IMR-90 (cell line): Measurements from ENCODE around the gene EIF3A. TPM values are rescaled to one million over a fixed set of nuclear protein-coding genes. Genes with fewer than 3 reads are reported as not detected.
A peak's percentile ranks its signal among the peaks of the same experiment; 100 is the strongest.

ENCODE experiments used
- ATAC-seq: fragments of 200-7000 bp; cut with Tn5 transposase; 2 replicates; pipeline ENCODE4 v1.9.1; 2020; ENCODE audit warnings: low read depth, mild to moderate bottlenecking, moderate library complexity
- BruUV-seq: library from RNA; stranded (reverse); fragments of 400-500 nt; replicated peaks from 2 replicates; lab custom pipeline; 2021; lab: Mats Ljungman, UMichigan
- CTCF ChIA-PET: fragments of 300-600 bp; formaldehyde crosslinking; extraction: SDS; loops from one replicate; lab custom pipeline; 2021; ENCODE audit warnings: antibody characterized with exemption; lab: Yijun Ruan, JAX
- POLR2A ChIA-PET: fragments of 300-600 bp; sonication (Branson Sonifier 250); formaldehyde crosslinking; loops from one replicate; lab custom pipeline; 2022; ENCODE audit warnings: antibody characterized with exemption; ENCODE audit not compliant: unreplicated experiment; lab: Charles Lee
- DNase-seq: peaks from one replicate; pipeline ENCODE4 v3.0.0; 2013
- H2AFZ ChIP-seq: replicated peaks from 2 replicates; pipeline ENCODE3; 2013; ENCODE audit warnings: low read length, mild to moderate bottlenecking; ENCODE audit not compliant: poor library complexity
- H2AK5ac ChIP-seq: 2 replicates; pipeline ENCODE4 v1.6.1; 2013; ENCODE audit warnings: low read depth, low read length, inconsistent platforms
- H2AK9ac ChIP-seq: replicated peaks from 2 replicates; pipeline ENCODE3; 2013; ENCODE audit warnings: mild to moderate bottlenecking, low read depth, low read length, moderate library complexity; ENCODE audit not compliant: poor library complexity
- H2BK120ac ChIP-seq: 2 replicates; pipeline ENCODE4 v1.6.1; 2013; ENCODE audit warnings: low read depth, low read length, inconsistent platforms
- H2BK15ac ChIP-seq: 3 replicates; pipeline ENCODE4 v1.6.1; 2013; ENCODE audit warnings: low read depth, low read length, inconsistent platforms
- H2BK20ac ChIP-seq: 2 replicates; pipeline ENCODE4 v1.6.1; 2013; ENCODE audit warnings: low read depth, mild to moderate bottlenecking, inconsistent platforms, low read length, moderate library complexity
- H2BK5ac ChIP-seq: 2 replicates; pipeline ENCODE4 v1.6.1; 2013; ENCODE audit warnings: mild to moderate bottlenecking, low read depth, low read length, inconsistent platforms; ENCODE audit not compliant: poor library complexity, severe bottlenecking
- H3K14ac ChIP-seq: replicated peaks from 2 replicates; pipeline ENCODE4 v1.6.1; 2013; ENCODE audit warnings: low read depth, low read length, inconsistent platforms
- H3K18ac ChIP-seq: 2 replicates; pipeline ENCODE4 v1.6.1; 2013; ENCODE audit warnings: low read depth, low read length, control low read depth
- H3K23ac ChIP-seq: 2 replicates; pipeline ENCODE4 v1.6.1; 2013; ENCODE audit warnings: low read depth, low read length, inconsistent platforms
- H3K27ac ChIP-seq: 2 replicates; pipeline ENCODE4 v1.5.1; 2013; ENCODE audit warnings: mild to moderate bottlenecking, control low read depth, low read length; ENCODE audit not compliant: insufficient read depth
- H3K27me3 ChIP-seq: 2 replicates; pipeline ENCODE4 v1.6.1; 2013; ENCODE audit warnings: low read length; ENCODE audit not compliant: control insufficient read depth, insufficient read depth
- H3K36me3 ChIP-seq: 2 replicates; pipeline ENCODE4 v1.6.1; 2013; ENCODE audit warnings: low read length, mixed read lengths; ENCODE audit not compliant: control insufficient read depth, insufficient read depth
- H3K4ac ChIP-seq: 2 replicates; pipeline ENCODE4 v1.6.1; 2013; ENCODE audit warnings: low read depth, low read length, inconsistent platforms
- H3K4me1 ChIP-seq: 2 replicates; pipeline ENCODE4 v1.6.1; 2013; ENCODE audit warnings: low read length, mixed read lengths; ENCODE audit not compliant: control insufficient read depth, insufficient read depth
- H3K4me2 ChIP-seq: 2 replicates; pipeline ENCODE4 v1.6.1; 2013; ENCODE audit warnings: low read depth, mild to moderate bottlenecking, control low read depth, low read length, moderate library complexity
- H3K4me3 ChIP-seq: 2 replicates; pipeline ENCODE4 v1.5.1; 2013; ENCODE audit warnings: low read depth, mild to moderate bottlenecking, control low read depth, low read length, moderate library complexity; ENCODE audit not compliant: insufficient read depth
- H3K56ac ChIP-seq: 2 replicates; pipeline ENCODE4 v1.6.1; 2013; ENCODE audit warnings: low read length, inconsistent platforms; ENCODE audit not compliant: insufficient read depth; ENCODE audit errors: extremely low read depth
- H3K79me1 ChIP-seq, 2 experiments: 2 replicates each; pipeline ENCODE4 v1.6.1; 2013; ENCODE audit warnings: low read length in 2 of 2, inconsistent platforms in 1 of 2, low read depth in 1 of 2
- H3K9ac ChIP-seq: 2 replicates; pipeline ENCODE4 v1.6.1; 2013; ENCODE audit warnings: low read depth, low read length, control low read depth
- H3K9me1 ChIP-seq: 2 replicates; pipeline ENCODE4 v1.6.1; 2013; ENCODE audit warnings: low read length, inconsistent platforms; ENCODE audit not compliant: insufficient read depth
- H3K9me3 ChIP-seq: 2 replicates; pipeline ENCODE4 v1.6.1; 2013; ENCODE audit warnings: low read length; ENCODE audit not compliant: control insufficient read depth, insufficient read depth
- H4K20me1 ChIP-seq: 2 replicates; pipeline ENCODE4 v1.6.1; 2013; ENCODE audit warnings: low read length, inconsistent platforms; ENCODE audit not compliant: insufficient read depth
- H4K5ac ChIP-seq: 2 replicates; pipeline ENCODE4 v1.6.1; 2013; ENCODE audit warnings: mild to moderate bottlenecking, low read depth, low read length, control low read depth
- H4K8ac ChIP-seq, 2 experiments: 2 replicates each; pipeline ENCODE4 v1.6.1; 2013; ENCODE audit warnings: low read depth in 2 of 2, low read length in 2 of 2, control low read depth in 1 of 2, inconsistent platforms in 1 of 2
- H4K91ac ChIP-seq: 2 replicates; pipeline ENCODE4 v1.6.1; 2013; ENCODE audit warnings: low read depth, low read length, inconsistent platforms; ENCODE audit not compliant: insufficient read depth
- CEBPB ChIP-seq: IDR thresholded peaks from 2 replicates; pipeline ENCODE4 v1.6.1; 2012; ENCODE audit warnings: low read depth, low read length, improper control_type of control experiment
- CHD1 ChIP-seq: IDR thresholded peaks from 2 replicates; pipeline ENCODE4 v1.6.1; 2012; ENCODE audit warnings: low read depth, low read length, improper control_type of control experiment
- ELK1 ChIP-seq: fragments of 150-350 bp; IDR thresholded peaks from 2 replicates; pipeline ENCODE4 v1.6.1; 2016; ENCODE audit warnings: low read depth, mild to moderate bottlenecking, low read length, moderate library complexity, borderline replicate concordance
- WGBS, 2 experiments: methylation state at CpG; one replicate each; pipeline versions ENCODE4 v1.1.5 to v1.1.7; 2013; ENCODE audit warnings: missing lambda C conversion rate in 2 of 2; ENCODE audit not compliant: insufficient read length in 1 of 2; ENCODE audit errors: extremely low coverage in 2 of 2; 5-methylcytosine and 5-hydroxymethylcytosine counted together
- dilution Hi-C: fragments of 300-500 bp; cut with HindIII; formaldehyde crosslinking; loops from one replicate; pipeline ENCODE4 v1.14.3; 2018; ENCODE audit warnings: low sequenced_read_pairs; ENCODE audit not compliant: unreplicated experiment
- in situ Hi-C: fragments of 300-500 bp; cut with MboI; formaldehyde crosslinking; loops from 3 replicates; pipeline ENCODE4 v1.14.3; 2019; ENCODE audit warnings: low sequenced_read_pairs, inconsistent platforms, mixed read lengths
- intact Hi-C: fragments of 100-400 bp; cut with micrococcal nuclease; formaldehyde crosslinking; loops from 2 replicates; pipeline ENCODE4 v1.10.0; 2022
- polyA plus RNA-seq, 3 experiments: library from polyadenylated mRNA; depleted of rRNA; stranded (reverse); fragments of >200 nt; gene quantifications; 2 replicates each; pipeline ENCODE4 v1.2.3, GENCODE V29; 2012; ENCODE audit warnings: low replicate concordance in 1 of 3
- total RNA-seq: library from RNA; depleted of rRNA; stranded (reverse); fragments of >200 nt; gene quantifications from 2 replicates; pipeline ENCODE4 v1.2.3, GENCODE V29; 2012

EIF3A gene
- total and polyA plus RNA-seq, 2 of the 4 experiments (the other 2 are of a cell fraction), result 49.6 to 145 TPM

- Histone ChIP-seq H2BK15ac (no peak overlapping the region), H2BK120ac (no peak overlapping the region; the same call in 1 of the 2 replicates), H3K4me2 (no peak overlapping the region), H3K4me1 (peaks cover 9% of the 10 kb centered on the region), H3K4me3 (no peak overlapping the region), H3K18ac (no peak overlapping the region), H4K8ac (no peak overlapping the region), H3K79me1 (peaks cover 6 to 33% of the 10 kb centered on the region in 2 experiments; a peak in 3 of 4 replicates), H3K4ac (no peak overlapping the region), H3K14ac (no peak overlapping the region), H3K27me3 (no peaks in the 10 kb centered on the region), H3K9ac (no peak overlapping the region), H2AFZ (no peak overlapping the region), H4K91ac (no peak overlapping the region), H3K9me3 (no peaks in the 10 kb centered on the region), H3K36me3 (peaks cover 47% of the 10 kb centered on the region), H3K56ac (no peak overlapping the region), H2BK20ac (no peak overlapping the region), H4K5ac (no peak overlapping the region), H2AK9ac (no peak overlapping the region), H3K27ac (no peak overlapping the region), H2AK5ac (0 out of 2 replicates have a peak overlapping the region, but pooled peaks have one; percentile 38), H4K20me1 (peaks cover 8% of the 10 kb centered on the region), H3K9me1 (peaks cover 4% of the 10 kb centered on the region; the same call in 1 of the 2 replicates), H3K23ac (no peak overlapping the region), H2BK5ac (peak overlapping the region; percentile 4)
- no TSS peak for BruUV-seq
- in situ Hi-C loops (no loop called here), intact Hi-C loops (no loop called here), dilution Hi-C loops (no loop called here)
- ChIA-PET CTCF (no interaction called here), POLR2A (no interaction called here)
- ATAC-seq (no peak), DNase-seq (no peak)
- WGBS, 2 experiments, result 93% methylated on average over 2 of the region's 5 CpGs; no CpG with 5 or more reads in 1 of the 2 experiments
- TF ChIP-seq ELK1 (no peak), CHD1 (no peak), CEBPB (no peak)
These were observed 37.6 kb upstream of the EIF3A start for GRCh38 chr10:119118231-119118630.
